ENCODE results near the gene RAP1GAP2.
A peak's percentile ranks its signal among the peaks of the same experiment; 100 is the strongest.

Gene RAP1GAP2

GRCh38 chr17:2916461-2916860 is 120.2 kb downstream of the RAP1GAP2 start:
- no peaks in the 10 kb centered on the region for H3K27me3 ChIP-seq (ENCODE audit: low read depth)
- H3K4me1 ChIP-seq: no peaks in the 10 kb centered on the region
- in situ Hi-C loops (cut with MboI; ENCODE audit: low sequenced_read_pairs): no loop called here
- H3K4me3 ChIP-seq: no peak overlapping the region
- no peaks in the 10 kb centered on the region for H3K9me3 ChIP-seq
- DNase-seq (ENCODE audit: low spot score in 2 of 2): no peak
- H3K36me3 ChIP-seq (replicated peaks): no peaks in the 10 kb centered on the region

GRCh38 chr17:2921443-2921842 is 125.2 kb downstream of the RAP1GAP2 start:
- in situ Hi-C loops (cut with MboI; ENCODE audit: low sequenced_read_pairs): no loop called here
- no peaks in the 10 kb centered on the region for H3K27me3 ChIP-seq (ENCODE audit: low read depth)
- no peaks in the 10 kb centered on the region for H3K4me1 ChIP-seq
- H3K4me3 ChIP-seq: no peak overlapping the region
- H3K9me3 ChIP-seq: no peaks in the 10 kb centered on the region
- DNase-seq (ENCODE audit: low spot score in 2 of 2): no peak
- no peaks in the 10 kb centered on the region for H3K36me3 ChIP-seq (replicated peaks)

- H3K27me3 ChIP-seq (ENCODE audit: low read depth): no peaks in the 10 kb centered on the region
- no peak for DNase-seq (ENCODE audit: low spot score in 2 of 2)
- in situ Hi-C loops (cut with MboI; ENCODE audit: low sequenced_read_pairs): no loop called here
- no peaks in the 10 kb centered on the region for H3K9me3 ChIP-seq
- no peaks in the 10 kb centered on the region for H3K4me1 ChIP-seq
- no peaks in the 10 kb centered on the region for H3K36me3 ChIP-seq (replicated peaks)
- no peak overlapping the region for H3K4me3 ChIP-seq
These were observed 128.0 kb downstream of the RAP1GAP2 start for GRCh38 chr17:2924211-2924610.

GRCh38 chr17:2925011-2925410 is 128.8 kb downstream of the RAP1GAP2 start:
- Histone ChIP-seq H3K9me3 (no peaks in the 10 kb centered on the region), H3K36me3 (replicated peaks) (no peaks in the 10 kb centered on the region), H3K27me3 (ENCODE audit: low read depth) (no peaks in the 10 kb centered on the region), H3K4me3 (no peak overlapping the region), H3K4me1 (no peaks in the 10 kb centered on the region)
- in situ Hi-C loops (cut with MboI; ENCODE audit: low sequenced_read_pairs): loop anchor here (5.0 kb wide), 1 partner anchor 73 kb away; no protein-coding TSS in a partner anchor
- no peak for DNase-seq (ENCODE audit: low spot score in 2 of 2)

GRCh38 chr17:2926019-2926650 is 129.9 kb downstream of the RAP1GAP2 start:
- no peaks in the 10 kb centered on the region for H3K36me3 ChIP-seq (replicated peaks)
- no peak overlapping the region for H3K4me3 ChIP-seq
- H3K9me3 ChIP-seq: no peaks in the 10 kb centered on the region
- H3K4me1 ChIP-seq: peaks cover 4% of the 10 kb centered on the region; the same call in 1 of the 2 replicates
- no peak for DNase-seq (ENCODE audit: low spot score in 2 of 2)
- in situ Hi-C loops (cut with MboI; ENCODE audit: low sequenced_read_pairs): loop anchor here (5.0 kb wide), 1 partner anchor 74 kb away; no protein-coding TSS in a partner anchor
- no peaks in the 10 kb centered on the region for H3K27me3 ChIP-seq (ENCODE audit: low read depth)

- DNase-seq (ENCODE audit: low spot score in 2 of 2): no peak
- no peak overlapping the region for H3K4me3 ChIP-seq
- peaks cover 4% of the 10 kb centered on the region; the same call in 1 of the 2 replicates for H3K4me1 ChIP-seq
- no peaks in the 10 kb centered on the region for H3K27me3 ChIP-seq (ENCODE audit: low read depth)
- no peaks in the 10 kb centered on the region for H3K36me3 ChIP-seq (replicated peaks)
- in situ Hi-C loops (cut with MboI; ENCODE audit: low sequenced_read_pairs): loop anchor here (5.0 kb wide), 1 partner anchor 76 kb away; no protein-coding TSS in a partner anchor
- H3K9me3 ChIP-seq: no peaks in the 10 kb centered on the region
These were observed 132.2 kb downstream of the RAP1GAP2 start for GRCh38 chr17:2928294-2928890.

GRCh38 chr17:2929881-2930533 is 133.8 kb downstream of the RAP1GAP2 start:
- peak; percentile 39 to 74 for DNase-seq (ENCODE audit: low spot score in 2 of 2)
- H3K36me3 ChIP-seq (replicated peaks): no peaks in the 10 kb centered on the region
- in situ Hi-C loops (cut with MboI; ENCODE audit: low sequenced_read_pairs): loop anchor here (5.0 kb wide), 1 partner anchor 78 kb away; no protein-coding TSS in a partner anchor
- peaks cover 4% of the 10 kb centered on the region; the same call in 1 of the 2 replicates for H3K4me1 ChIP-seq
- no peaks in the 10 kb centered on the region for H3K9me3 ChIP-seq
- no peaks in the 10 kb centered on the region for H3K27me3 ChIP-seq (ENCODE audit: low read depth)
- no peak overlapping the region for H3K4me3 ChIP-seq

- in situ Hi-C loops (cut with MboI; ENCODE audit: low sequenced_read_pairs): no loop called here
- Histone ChIP-seq H3K27me3 (ENCODE audit: low read depth) (no peaks in the 10 kb centered on the region), H3K4me1 (peaks cover 4% of the 10 kb centered on the region; the same call in 1 of the 2 replicates), H3K9me3 (no peaks in the 10 kb centered on the region), H3K36me3 (replicated peaks) (no peaks in the 10 kb centered on the region), H3K4me3 (no peak overlapping the region)
- DNase-seq (ENCODE audit: low spot score in 2 of 2): no peak
These were observed 135.6 kb downstream of the RAP1GAP2 start for GRCh38 chr17:2931876-2932275.

- Histone ChIP-seq H3K27me3 (ENCODE audit: low read depth) (no peaks in the 10 kb centered on the region), H3K9me3 (no peaks in the 10 kb centered on the region), H3K36me3 (replicated peaks) (no peaks in the 10 kb centered on the region), H3K4me3 (no peak overlapping the region), H3K4me1 (peaks cover 4% of the 10 kb centered on the region; the same call in 1 of the 2 replicates)
- in situ Hi-C loops (cut with MboI; ENCODE audit: low sequenced_read_pairs): no loop called here
- no peak for DNase-seq (ENCODE audit: low spot score in 2 of 2)
These were observed 136.7 kb downstream of the RAP1GAP2 start for GRCh38 chr17:2932946-2933345.

- DNase-seq (ENCODE audit: low spot score in 2 of 2): no peak
- Histone ChIP-seq H3K4me1 (peaks cover 4% of the 10 kb centered on the region; the same call in 1 of the 2 replicates), H3K4me3 (no peak overlapping the region), H3K36me3 (replicated peaks) (no peaks in the 10 kb centered on the region), H3K27me3 (ENCODE audit: low read depth) (no peaks in the 10 kb centered on the region), H3K9me3 (no peaks in the 10 kb centered on the region)
- in situ Hi-C loops (cut with MboI; ENCODE audit: low sequenced_read_pairs): no loop called here
These were observed 137.4 kb downstream of the RAP1GAP2 start for GRCh38 chr17:2933606-2934005.

- no peaks in the 10 kb centered on the region for H3K9me3 ChIP-seq
- no peak overlapping the region for H3K4me3 ChIP-seq
- no peaks in the 10 kb centered on the region for H3K36me3 ChIP-seq (replicated peaks)
- in situ Hi-C loops (cut with MboI; ENCODE audit: low sequenced_read_pairs): no loop called here
- H3K27me3 ChIP-seq (ENCODE audit: low read depth): no peaks in the 10 kb centered on the region
- H3K4me1 ChIP-seq: peaks cover under 1% of the 10 kb centered on the region; the same call in 1 of the 2 replicates
- no peak for DNase-seq (ENCODE audit: low spot score in 2 of 2)
These were observed 139.4 kb downstream of the RAP1GAP2 start for GRCh38 chr17:2935632-2936031.

GRCh38 chr17:2936351-2936750 is 140.1 kb downstream of the RAP1GAP2 start:
- in situ Hi-C loops (cut with MboI; ENCODE audit: low sequenced_read_pairs): no loop called here
- no peaks in the 10 kb centered on the region for H3K9me3 ChIP-seq
- no peak for DNase-seq (ENCODE audit: low spot score in 2 of 2)
- no peak overlapping the region for H3K4me3 ChIP-seq
- H3K4me1 ChIP-seq: no peaks in the 10 kb centered on the region
- no peaks in the 10 kb centered on the region for H3K36me3 ChIP-seq (replicated peaks)
- no peaks in the 10 kb centered on the region for H3K27me3 ChIP-seq (ENCODE audit: low read depth)

GRCh38 chr17:2936771-2937321 is 140.6 kb downstream of the RAP1GAP2 start:
- Histone ChIP-seq H3K9me3 (no peaks in the 10 kb centered on the region), H3K4me1 (no peaks in the 10 kb centered on the region), H3K36me3 (replicated peaks) (no peaks in the 10 kb centered on the region), H3K27me3 (ENCODE audit: low read depth) (no peaks in the 10 kb centered on the region), H3K4me3 (no peak overlapping the region)
- no peak for DNase-seq (ENCODE audit: low spot score in 2 of 2)
- in situ Hi-C loops (cut with MboI; ENCODE audit: low sequenced_read_pairs): no loop called here
